ENCODE results near the gene APBA1. TPM values are rescaled to one million over a fixed set of nuclear protein-coding genes. Genes with fewer than 3 reads are reported as not detected.

APBA1 gene
- polyA plus RNA-seq, 1 donor (not counting 4 experiments of a cell fraction or from before 2014, with no cell fraction given), result 0.66 TPM

DNA sequence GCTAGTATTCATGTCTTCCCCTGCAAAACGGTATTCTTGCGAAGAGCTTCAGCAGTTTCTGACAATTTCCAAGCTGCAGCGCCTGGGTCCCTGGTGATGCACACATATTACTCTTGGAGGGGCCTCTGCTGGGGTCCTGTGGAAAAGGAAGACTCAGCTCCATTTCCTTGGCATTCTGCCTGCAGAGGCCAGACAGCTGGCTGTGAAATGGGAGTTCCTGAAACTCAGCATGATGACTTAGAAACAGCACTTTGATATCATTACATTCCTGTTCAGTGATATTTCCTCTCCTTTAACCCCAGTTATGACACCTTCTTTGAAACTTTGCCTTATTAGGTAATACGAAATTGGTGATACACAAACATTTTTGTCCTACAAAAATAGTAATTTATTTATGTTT, 98.5 kb downstream of the APBA1 start:
- dilution Hi-C loops (cut with MboI; ENCODE audit: extremely low pct_ligation_motif_present, low sequenced_read_pairs), result no loop called here
- H3K4me1 ChIP-seq (ENCODE audit: control insufficient read depth, extremely low read depth, insufficient read depth, low read length), result peaks cover 29% of the 10 kb centered on the region
- TF ChIP-seq EZH2 (IDR thresholded peaks at IDR 0.05; ENCODE audit: low read length), result no peak
- TF ChIP-seq CTCF (optimal IDR thresholded peaks at IDR 0.05 in 1 of 3, IDR thresholded peaks at IDR 0.05 in 1 of 3, conservative IDR thresholded peaks at IDR 0.05 in 1 of 3; ENCODE audit: extremely low read depth in 1 of 3, insufficient read depth in 2 of 3, low read length in 3 of 3), result no peak
- DNase-seq (ENCODE audit: low read depth, low spot score) (no peak), FAIRE-seq (no peak)
- H3K4me3 ChIP-seq (ENCODE audit: control insufficient read depth in 2 of 3, extremely low read depth in 1 of 3, insufficient read depth in 2 of 3, low read depth in 1 of 3, low read length in 3 of 3), result no peak overlapping the region
- H3K79me2 ChIP-seq (ENCODE audit: control insufficient read depth, insufficient read depth, low read length), result no peaks in the 10 kb centered on the region
- no peaks in the 10 kb centered on the region for H3K27me3 ChIP-seq (ENCODE audit: control insufficient read depth, extremely low read depth, insufficient read depth, low read length)
- no peak overlapping the region for H3K4me2 ChIP-seq (ENCODE audit: control insufficient read depth, extremely low read depth, insufficient read depth, low read depth, low read length)
- no peaks in the 10 kb centered on the region for H3K9me3 ChIP-seq (ENCODE audit: control insufficient read depth, low read depth, low read length)
- H3K27ac ChIP-seq (ENCODE audit: control insufficient read depth, insufficient read depth, low read length), result no peak overlapping the region
- no peak overlapping the region for H3K9ac ChIP-seq (ENCODE audit: control insufficient read depth, extremely low read depth, insufficient read depth, low read length)
- H3K36me3 ChIP-seq (ENCODE audit: control insufficient read depth in 2 of 2, extremely low read depth in 1 of 2, insufficient read depth in 2 of 2, low read length in 2 of 2), result no peaks in the 10 kb centered on the region
- no peaks in the 10 kb centered on the region for H3K9me1 ChIP-seq (ENCODE audit: control insufficient read depth, extremely low read depth, insufficient read depth, low read length)
- no peaks in the 10 kb centered on the region for H4K20me1 ChIP-seq (ENCODE audit: control insufficient read depth, extremely low read depth, insufficient read depth, low read length)
- H2AFZ ChIP-seq (ENCODE audit: control insufficient read depth, low read length), result no peak overlapping the region

DNA sequence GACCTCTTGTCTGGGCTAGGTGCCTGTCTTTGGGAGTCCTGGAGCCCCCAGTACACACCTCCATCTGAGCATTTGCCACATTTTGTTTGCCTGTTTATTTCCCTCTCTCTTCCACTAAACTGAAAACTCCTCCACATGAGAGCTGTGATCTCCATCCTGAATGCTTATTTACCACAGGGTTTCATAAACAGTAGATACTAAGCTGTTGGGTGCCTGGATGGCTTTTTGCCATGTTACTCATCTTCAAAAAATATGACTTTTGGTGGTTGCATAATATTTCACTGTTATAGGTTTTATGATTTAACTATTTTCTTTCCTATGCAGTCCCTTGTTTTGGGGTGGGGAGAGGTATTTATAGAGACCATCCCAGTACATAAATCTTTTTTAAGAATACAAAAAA, 99.6 kb downstream of the APBA1 start:
- no peaks in the 10 kb centered on the region for H3K79me2 ChIP-seq (ENCODE audit: control insufficient read depth, insufficient read depth, low read length)
- H3K9ac ChIP-seq (ENCODE audit: control insufficient read depth, extremely low read depth, insufficient read depth, low read length), result no peak overlapping the region
- no peak overlapping the region for H3K4me2 ChIP-seq (ENCODE audit: control insufficient read depth, extremely low read depth, insufficient read depth, low read depth, low read length)
- no peaks in the 10 kb centered on the region for H3K9me1 ChIP-seq (ENCODE audit: control insufficient read depth, extremely low read depth, insufficient read depth, low read length)
- H3K27ac ChIP-seq (ENCODE audit: control insufficient read depth, insufficient read depth, low read length), result no peak overlapping the region
- H3K4me3 ChIP-seq (ENCODE audit: control insufficient read depth in 2 of 3, extremely low read depth in 1 of 3, insufficient read depth in 2 of 3, low read depth in 1 of 3, low read length in 3 of 3), result no peak overlapping the region
- TF ChIP-seq CTCF (optimal IDR thresholded peaks at IDR 0.05 in 1 of 3, IDR thresholded peaks at IDR 0.05 in 1 of 3, conservative IDR thresholded peaks at IDR 0.05 in 1 of 3; ENCODE audit: extremely low read depth in 1 of 3, insufficient read depth in 2 of 3, low read length in 3 of 3) (no peak), EZH2 (IDR thresholded peaks at IDR 0.05; ENCODE audit: low read length) (no peak)
- DNase-seq (ENCODE audit: low read depth, low spot score), result no peak
- H3K4me1 ChIP-seq (ENCODE audit: control insufficient read depth, extremely low read depth, insufficient read depth, low read length), result peaks cover 29% of the 10 kb centered on the region
- no peak for FAIRE-seq
- dilution Hi-C loops (cut with MboI; ENCODE audit: extremely low pct_ligation_motif_present, low sequenced_read_pairs), result no loop called here
- H3K27me3 ChIP-seq (ENCODE audit: control insufficient read depth, extremely low read depth, insufficient read depth, low read length), result no peaks in the 10 kb centered on the region
- H2AFZ ChIP-seq (ENCODE audit: control insufficient read depth, low read length), result no peak overlapping the region
- no peaks in the 10 kb centered on the region for H4K20me1 ChIP-seq (ENCODE audit: control insufficient read depth, extremely low read depth, insufficient read depth, low read length)
- no peaks in the 10 kb centered on the region for H3K36me3 ChIP-seq (ENCODE audit: control insufficient read depth in 2 of 2, extremely low read depth in 1 of 2, insufficient read depth in 2 of 2, low read length in 2 of 2)
- no peaks in the 10 kb centered on the region for H3K9me3 ChIP-seq (ENCODE audit: control insufficient read depth, low read depth, low read length)

All from keratinocyte (primary cell).